Dermis microvascular lymphatic vessel endothelial cell (primary cell): ENCODE data around the gene CD177. TPM values are rescaled to one million over a fixed set of nuclear protein-coding genes. Genes with fewer than 3 reads are reported as not detected.
"Not testable (repeated sequence)": the region's sequence is repeated elsewhere in the genome, so short reads cannot be mapped to it uniquely, and the experiment has no call there.

Experiments
- DNase-seq, 2 donors: peaks; one replicate each; pipeline versions ENCODE4 v3.0.0 to v3.0.0-alpha.2; 2010; ENCODE audit warnings: low read depth in 2 of 2
- total RNA-seq: library from RNA; depleted of rRNA; stranded (reverse); fragments of >200 nt; gene quantifications from 2 replicates; pipeline ENCODE4 v1.2.1, GENCODE V29; 2014

Gene CD177
- total RNA-seq, 1 donor from 2014 or later: 0.13 TPM

- DNase-seq: no peak
These were observed 27.4 kb downstream of the CD177 start for GRCh38 chr19:43380771-43381386.

GRCh38 chr19:43382586-43383216, 29.2 kb downstream of the CD177 start:
- not testable (repeated sequence) for DNase-seq

GRCh38 chr19:43383254-43383653, 29.8 kb downstream of the CD177 start:
- not testable (repeated sequence) for DNase-seq

- not testable (repeated sequence) for DNase-seq
These were observed 30.3 kb downstream of the CD177 start for GRCh38 chr19:43383759-43384158.

- not testable (repeated sequence) for DNase-seq
These were observed 37.5 kb downstream of the CD177 start for GRCh38 chr19:43390903-43391551.

DNA sequence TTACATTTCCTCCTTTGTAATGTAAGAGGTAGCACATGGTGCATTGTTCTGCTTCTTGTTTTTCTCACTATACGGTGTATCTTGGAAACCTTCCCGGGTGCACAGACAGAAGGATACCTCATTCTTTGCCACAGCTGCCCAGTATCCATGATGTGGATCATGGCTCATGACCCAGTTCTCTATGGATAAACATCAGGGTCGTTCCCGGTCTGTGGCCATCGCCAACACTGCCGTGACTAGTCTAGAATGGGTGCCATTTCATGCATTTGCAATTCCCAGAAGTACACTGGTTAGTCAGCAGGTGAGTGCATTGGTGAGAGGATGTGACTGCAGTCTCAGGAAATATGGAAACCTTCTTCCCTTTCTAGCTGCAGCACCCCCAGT, 38.1 kb downstream of the CD177 start:
- DNase-seq: not testable (repeated sequence)

DNA sequence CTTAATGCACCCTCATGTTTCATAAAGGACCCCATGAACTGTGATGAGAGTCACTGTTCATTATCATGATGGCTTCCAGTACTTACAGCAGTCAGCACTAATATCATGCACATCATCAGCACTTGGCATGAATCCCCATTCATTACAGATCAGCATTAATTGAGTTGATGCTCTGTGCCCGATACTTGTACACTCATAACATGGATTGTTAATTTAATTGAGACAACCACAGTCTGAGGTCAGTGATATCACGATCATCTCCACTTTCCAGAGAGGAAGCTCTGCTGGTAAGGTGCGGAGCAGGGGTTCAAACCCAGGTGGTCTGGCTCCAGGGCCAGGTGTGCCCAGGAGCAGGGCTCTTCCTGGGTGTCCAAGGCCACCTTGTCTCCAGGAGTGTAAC, 40.0 kb downstream of the CD177 start:
- DNase-seq: not testable (repeated sequence)

DNA sequence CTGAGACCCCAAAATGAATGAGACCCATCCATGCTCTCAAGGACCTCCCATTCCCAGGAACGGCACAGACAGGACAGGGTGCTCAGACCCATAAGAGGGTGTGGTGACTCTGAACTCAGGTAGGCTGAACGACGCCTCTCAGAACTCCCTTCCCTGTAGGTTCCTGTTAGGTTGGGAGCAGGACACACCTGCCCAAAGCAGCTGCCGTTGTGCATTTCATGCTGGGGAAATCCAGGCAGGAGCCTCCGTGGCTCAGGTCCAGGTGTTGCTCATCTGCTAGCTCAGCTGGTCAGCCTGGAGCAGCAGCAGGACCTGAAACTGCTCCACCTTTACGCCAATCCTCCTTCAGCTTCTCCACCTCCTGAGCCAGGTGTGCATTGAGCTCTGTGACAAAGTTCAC, 42.1 kb downstream of the CD177 start:
- DNase-seq: no peak

DNA sequence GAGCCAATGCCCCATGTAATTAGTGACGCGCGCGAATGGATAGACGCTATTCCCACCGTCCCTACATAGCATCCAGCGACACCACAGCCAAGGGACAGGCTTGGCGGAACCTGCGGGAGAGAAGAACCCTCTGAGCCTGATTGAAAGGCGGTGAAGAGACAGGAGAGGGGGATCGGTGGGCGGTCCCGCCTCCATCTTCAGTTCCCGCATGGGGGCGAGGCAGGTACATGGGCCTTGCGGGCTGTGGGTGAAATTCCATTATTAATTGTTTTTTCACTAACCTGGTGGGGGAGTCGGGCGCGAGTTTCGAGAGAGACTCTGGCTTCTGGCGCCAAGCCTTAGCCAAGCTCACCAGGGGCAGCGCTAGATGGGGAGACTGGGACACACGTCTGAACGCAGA, 52.8 kb downstream of the CD177 start:
- DNase-seq: no peak

GRCh38 chr19:43407416-43408005, 54.0 kb downstream of the CD177 start:
- no peak for DNase-seq

- DNase-seq: no peak
These were observed 54.6 kb downstream of the CD177 start for GRCh38 chr19:43408043-43408442.

- no peak for DNase-seq
These were observed 55.9 kb downstream of the CD177 start for GRCh38 chr19:43409415-43409814.

GRCh38 chr19:43412441-43412840, 59.0 kb downstream of the CD177 start:
- DNase-seq: no peak

Other genes with a start within 250 kb of the CD177 start
- gene PSG5, start 167.2 kb upstream of the CD177 start, total RNA-seq: not detected in 2 replicates
- 2.3 TPM in 1 of 2 replicates, not detected in the other for gene PSG4, start 148.0 kb upstream of the CD177 start, total RNA-seq
- gene PSG9, start 84.2 kb upstream of the CD177 start, total RNA-seq: 0.13 TPM in 1 of 2 replicates, not detected in the other
- not detected in 2 replicates for gene TEX101, start 61.2 kb downstream of the CD177 start, total RNA-seq
- 0.26 and 0.51 TPM in 2 replicates for gene LYPD3, start 111.9 kb downstream of the CD177 start, total RNA-seq
- 23.9 and 53.2 TPM in 2 replicates for gene PHLDB3, start 151.1 kb downstream of the CD177 start, total RNA-seq
- gene ETHE1, start 173.5 kb downstream of the CD177 start, total RNA-seq: 85.6 and 187 TPM in 2 replicates
- under 0.01 and 0.13 TPM in 2 replicates for gene ZNF575, start 179.5 kb downstream of the CD177 start, total RNA-seq
- 13.6 and 17.1 TPM in 2 replicates for gene XRCC1, start 221.8 kb downstream of the CD177 start, total RNA-seq
- gene PINLYP, start 222.1 kb downstream of the CD177 start, total RNA-seq: 4.2 and 4.5 TPM in 2 replicates
- gene IRGQ, start 242.4 kb downstream of the CD177 start, total RNA-seq: 18.5 and 28.3 TPM in 2 replicates
- 6.7 and 9.0 TPM in 2 replicates for gene ZNF576, start 242.9 kb downstream of the CD177 start, total RNA-seq